Measurements from ENCODE around the gene MED22.

DNA sequence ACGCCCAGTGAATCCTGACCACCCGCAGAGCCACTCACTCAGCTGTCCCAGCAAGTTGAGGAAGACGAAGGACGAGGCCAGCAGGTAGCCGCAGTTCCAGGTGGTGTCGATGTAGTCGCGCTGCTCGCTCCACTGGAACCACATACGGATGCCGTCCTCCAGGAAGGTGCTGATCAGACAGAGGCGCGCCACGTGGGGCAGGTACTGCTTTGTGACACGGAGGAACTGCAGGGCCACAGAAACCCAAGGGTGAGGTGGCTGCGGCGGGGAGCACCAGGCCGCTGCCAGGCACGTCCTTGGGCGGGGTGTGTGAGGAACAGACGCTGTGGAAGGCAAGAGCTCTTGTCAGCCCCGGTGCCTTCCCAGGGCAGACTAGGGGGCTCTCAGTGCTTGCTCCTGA, 19.3 kb upstream of the MED22 start:
- TF ChIP-seq ZFP3 (tag by site-specific recombination; IDR thresholded peaks at IDR 0.05; ENCODE audit: low read depth) (no peak), ZNF133 (tag by site-specific recombination; IDR thresholded peaks at IDR 0.05) (no peak), ZNF530 (tag by site-specific recombination; IDR thresholded peaks at IDR 0.05; ENCODE audit: low read depth) (no peak), ZNF626 (tag by site-specific recombination; IDR thresholded peaks at IDR 0.05) (no peak), TRIM28 (IDR thresholded peaks at IDR 0.05; ENCODE audit: borderline replicate concordance, low read length) (no peak), ZNF621 (tag by site-specific recombination; IDR thresholded peaks at IDR 0.05) (no peak), HOXA7 (CRISPR knock-in tag; IDR thresholded peaks at IDR 0.05; ENCODE audit: borderline replicate concordance) (no peak), ZNF274 (IDR thresholded peaks at IDR 0.05; ENCODE audit: low read length) (no peak), ZNF274 (tag by site-specific recombination; IDR thresholded peaks at IDR 0.05; ENCODE audit: borderline replicate concordance) (no peak)
- TF ChIP-seq, protein P1, sequence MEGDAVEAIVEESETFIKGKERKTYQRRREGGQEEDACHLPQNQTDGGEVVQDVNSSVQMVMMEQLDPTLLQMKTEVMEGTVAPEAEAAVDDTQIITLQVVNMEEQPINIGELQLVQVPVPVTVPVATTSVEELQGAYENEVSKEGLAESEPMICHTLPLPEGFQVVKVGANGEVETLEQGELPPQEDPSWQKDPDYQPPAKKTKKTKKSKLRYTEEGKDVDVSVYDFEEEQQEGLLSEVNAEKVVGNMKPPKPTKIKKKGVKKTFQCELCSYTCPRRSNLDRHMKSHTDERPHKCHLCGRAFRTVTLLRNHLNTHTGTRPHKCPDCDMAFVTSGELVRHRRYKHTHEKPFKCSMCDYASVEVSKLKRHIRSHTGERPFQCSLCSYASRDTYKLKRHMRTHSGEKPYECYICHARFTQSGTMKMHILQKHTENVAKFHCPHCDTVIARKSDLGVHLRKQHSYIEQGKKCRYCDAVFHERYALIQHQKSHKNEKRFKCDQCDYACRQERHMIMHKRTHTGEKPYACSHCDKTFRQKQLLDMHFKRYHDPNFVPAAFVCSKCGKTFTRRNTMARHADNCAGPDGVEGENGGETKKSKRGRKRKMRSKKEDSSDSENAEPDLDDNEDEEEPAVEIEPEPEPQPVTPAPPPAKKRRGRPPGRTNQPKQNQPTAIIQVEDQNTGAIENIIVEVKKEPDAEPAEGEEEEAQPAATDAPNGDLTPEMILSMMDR (tag by site-specific recombination; IDR thresholded peaks at IDR 0.05): no peak
- TF ChIP-seq, protein P2, sequence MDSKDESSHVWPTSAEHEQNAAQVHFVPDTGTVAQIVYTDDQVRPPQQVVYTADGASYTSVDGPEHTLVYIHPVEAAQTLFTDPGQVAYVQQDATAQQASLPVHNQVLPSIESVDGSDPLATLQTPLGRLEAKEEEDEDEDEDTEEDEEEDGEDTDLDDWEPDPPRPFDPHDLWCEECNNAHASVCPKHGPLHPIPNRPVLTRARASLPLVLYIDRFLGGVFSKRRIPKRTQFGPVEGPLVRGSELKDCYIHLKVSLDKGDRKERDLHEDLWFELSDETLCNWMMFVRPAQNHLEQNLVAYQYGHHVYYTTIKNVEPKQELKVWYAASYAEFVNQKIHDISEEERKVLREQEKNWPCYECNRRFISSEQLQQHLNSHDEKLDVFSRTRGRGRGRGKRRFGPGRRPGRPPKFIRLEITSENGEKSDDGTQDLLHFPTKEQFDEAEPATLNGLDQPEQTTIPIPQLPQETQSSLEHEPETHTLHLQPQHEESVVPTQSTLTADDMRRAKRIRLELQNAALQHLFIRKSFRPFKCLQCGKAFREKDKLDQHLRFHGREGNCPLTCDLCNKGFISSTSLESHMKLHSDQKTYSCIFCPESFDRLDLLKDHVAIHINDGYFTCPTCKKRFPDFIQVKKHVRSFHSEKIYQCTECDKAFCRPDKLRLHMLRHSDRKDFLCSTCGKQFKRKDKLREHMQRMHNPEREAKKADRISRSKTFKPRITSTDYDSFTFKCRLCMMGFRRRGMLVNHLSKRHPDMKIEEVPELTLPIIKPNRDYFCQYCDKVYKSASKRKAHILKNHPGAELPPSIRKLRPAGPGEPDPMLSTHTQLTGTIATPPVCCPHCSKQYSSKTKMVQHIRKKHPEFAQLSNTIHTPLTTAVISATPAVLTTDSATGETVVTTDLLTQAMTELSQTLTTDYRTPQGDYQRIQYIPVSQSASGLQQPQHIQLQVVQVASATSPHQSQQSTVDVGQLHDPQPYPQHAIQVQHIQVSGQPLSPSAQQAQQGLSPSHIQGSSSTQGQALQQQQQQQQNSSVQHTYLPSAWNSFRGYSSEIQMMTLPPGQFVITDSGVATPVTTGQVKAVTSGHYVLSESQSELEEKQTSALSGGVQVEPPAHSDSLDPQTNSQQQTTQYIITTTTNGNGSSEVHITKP (tag by site-specific recombination; IDR thresholded peaks at IDR 0.05): no peak
- TF ChIP-seq, protein P3, sequence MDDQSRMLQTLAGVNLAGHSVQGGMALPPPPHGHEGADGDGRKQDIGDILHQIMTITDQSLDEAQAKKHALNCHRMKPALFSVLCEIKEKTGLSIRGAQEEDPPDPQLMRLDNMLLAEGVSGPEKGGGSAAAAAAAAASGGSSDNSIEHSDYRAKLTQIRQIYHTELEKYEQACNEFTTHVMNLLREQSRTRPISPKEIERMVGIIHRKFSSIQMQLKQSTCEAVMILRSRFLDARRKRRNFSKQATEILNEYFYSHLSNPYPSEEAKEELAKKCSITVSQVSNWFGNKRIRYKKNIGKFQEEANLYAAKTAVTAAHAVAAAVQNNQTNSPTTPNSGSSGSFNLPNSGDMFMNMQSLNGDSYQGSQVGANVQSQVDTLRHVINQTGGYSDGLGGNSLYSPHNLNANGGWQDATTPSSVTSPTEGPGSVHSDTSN (CRISPR knock-in tag; IDR thresholded peaks at IDR 0.05): no peak

All from HEK293 (cell line).